IgD-negative memory B cell (primary cell): ENCODE measurements around the gene TBX10. TPM values are rescaled to one million over a fixed set of nuclear protein-coding genes. Genes with fewer than 3 reads are reported as not detected.
"Not testable (repeated sequence)": the region's sequence is repeated elsewhere in the genome, so short reads cannot be mapped to it uniquely, and the experiment has no call there.

ENCODE experiments used
- H3K27ac Mint-ChIP-seq, 3 donors: one replicate each; pipeline ENCODE4 v1.8.0; 2020 to 2022; ENCODE audit warnings: mild to moderate bottlenecking in 3 of 3, mixed read lengths in 3 of 3, moderate library complexity in 1 of 3
- H3K27me3 Mint-ChIP-seq: one replicate; pipeline ENCODE4 v1.8.0; 2021; ENCODE audit warnings: mixed read lengths
- H3K36me3 Mint-ChIP-seq: one replicate; pipeline ENCODE4 v1.8.0; 2020; ENCODE audit warnings: mild to moderate bottlenecking, mixed read lengths
- H3K4me1 Mint-ChIP-seq, 3 donors: one replicate each; pipeline ENCODE4 v1.8.0; 2020 to 2022; ENCODE audit warnings: mixed read lengths in 3 of 3, mild to moderate bottlenecking in 1 of 3
- H3K4me3 Mint-ChIP-seq, 4 donors: one replicate each; pipeline ENCODE4 v1.8.0; 2020 to 2022; ENCODE audit warnings: mild to moderate bottlenecking in 4 of 4, mixed read lengths in 4 of 4, moderate library complexity in 3 of 4
- H3K9me3 Mint-ChIP-seq, 3 donors: one replicate each; pipeline ENCODE4 v1.8.0; 2020 to 2021; ENCODE audit warnings: mixed read lengths in 3 of 3, mild to moderate bottlenecking in 1 of 3
- polyA plus RNA-seq: library from polyadenylated mRNA; unstranded; fragments of 300-500 nt; fragmentation: Illumina TruSeq; gene quantifications from one replicate; pipeline ENCODE4 v1.2.3, GENCODE V29; 2021

The TBX10 gene
- polyA plus RNA-seq, 1 donor from 2014 or later, result not detected

GRCh38 chr11:67612751-67613150 is 26.8 kb downstream of the TBX10 start:
- H3K36me3 Mint-ChIP-seq, result peaks cover 10% of the 10 kb centered on the region
- H3K9me3 Mint-ChIP-seq, result no peaks in the 10 kb centered on the region
- H3K27me3 Mint-ChIP-seq, result peaks cover 1% of the 10 kb centered on the region
- H3K4me1 Mint-ChIP-seq, result peaks cover 12 to 16% (median 14%) of the 10 kb centered on the region in 3 donors
- peak overlapping the region in 1 of 3 donors; percentile 87 for H3K27ac Mint-ChIP-seq
- peak overlapping the region in 2 of 4 donors; percentile 32 to 66 for H3K4me3 Mint-ChIP-seq

- peaks cover 12 to 19% (median 18%) of the 10 kb centered on the region in 3 donors for H3K4me1 Mint-ChIP-seq
- peak overlapping the region in 1 of 3 donors; percentile 80 for H3K27ac Mint-ChIP-seq
- peaks cover 10% of the 10 kb centered on the region for H3K36me3 Mint-ChIP-seq
- no peaks in the 10 kb centered on the region for H3K9me3 Mint-ChIP-seq
- H3K4me3 Mint-ChIP-seq, result peak overlapping the region in 2 of 4 donors; percentile 28 to 66
- peaks cover 1% of the 10 kb centered on the region for H3K27me3 Mint-ChIP-seq
These were observed 27.6 kb downstream of the TBX10 start for GRCh38 chr11:67611704-67612587.

- no peak overlapping the region for H3K27ac Mint-ChIP-seq
- peak overlapping the region in 1 of 4 donors; percentile 6 for H3K4me3 Mint-ChIP-seq
- H3K9me3 Mint-ChIP-seq, result no peaks in the 10 kb centered on the region
- H3K36me3 Mint-ChIP-seq, result peaks cover 10% of the 10 kb centered on the region
- peaks cover under 1% of the 10 kb centered on the region for H3K27me3 Mint-ChIP-seq
- H3K4me1 Mint-ChIP-seq, result peaks cover 18 to 19% (median 19%) of the 10 kb centered on the region in 3 donors
These were observed 28.4 kb downstream of the TBX10 start for GRCh38 chr11:67611165-67611564.

- Mint-ChIP-seq H3K4me1 (peaks cover 18 to 21% (median 19%) of the 10 kb centered on the region in 3 donors), H3K9me3 (no peaks in the 10 kb centered on the region), H3K27ac (peak overlapping the region in 1 of 3 donors; percentile 56)
These were observed 29.2 kb downstream of the TBX10 start for GRCh38 chr11:67610302-67610868.

GRCh38 chr11:67609316-67609715 is 30.2 kb downstream of the TBX10 start:
- H3K4me1 Mint-ChIP-seq, result peaks cover 15 to 19% (median 16%) of the 10 kb centered on the region in 3 donors
- H3K9me3 Mint-ChIP-seq, result no peaks in the 10 kb centered on the region
- peak overlapping the region in 1 of 4 donors; percentile 41 for H3K4me3 Mint-ChIP-seq
- peaks cover 9% of the 10 kb centered on the region for H3K27me3 Mint-ChIP-seq
- peak overlapping the region in 2 of 3 donors; percentile 37 to 50 for H3K27ac Mint-ChIP-seq
- peaks cover 10% of the 10 kb centered on the region for H3K36me3 Mint-ChIP-seq

More at GRCh38 chr11:67610302-67610868, 29.2 kb downstream of the TBX10 start:
- Mint-ChIP-seq H3K4me3 (peak overlapping the region in 1 of 4 donors; percentile 6), H3K36me3 (peaks cover 10% of the 10 kb centered on the region), H3K27me3 (no peaks in the 10 kb centered on the region)

- H3K4me1 Mint-ChIP-seq, result peaks cover 9 to 14% (median 11%) of the 10 kb centered on the region in 3 donors
- no peaks in the 10 kb centered on the region for H3K9me3 Mint-ChIP-seq
- peak overlapping the region in 2 of 3 donors; percentile 50 to 62 for H3K27ac Mint-ChIP-seq
- H3K27me3 Mint-ChIP-seq, result peaks cover 12% of the 10 kb centered on the region
- H3K36me3 Mint-ChIP-seq, result peaks cover 10% of the 10 kb centered on the region
- H3K4me3 Mint-ChIP-seq, result peak overlapping the region; percentile 52 to 93 (median 75)
These were observed 31.1 kb downstream of the TBX10 start for GRCh38 chr11:67608486-67608885.

GRCh38 chr11:67607507-67607906 is 32.1 kb downstream of the TBX10 start:
- peak overlapping the region; percentile 46 to 83 (median 74) for H3K27ac Mint-ChIP-seq
- peaks cover 9% of the 10 kb centered on the region for H3K36me3 Mint-ChIP-seq
- H3K4me3 Mint-ChIP-seq, result peak overlapping the region; percentile 87 to 98 (median 94)

GRCh38 chr11:67606492-67607295 is 32.9 kb downstream of the TBX10 start, which contains the start of gene NDUFV1:
NDUFV1 (plus strand) TSS chr11:67606936; CDS start chr11:67607005, 69 bp downstream.
- H3K27ac Mint-ChIP-seq, result peak within 1 kb of the TSS; percentile 69 to 83 (median 74)
- H3K9me3 Mint-ChIP-seq, result no peaks in the 10 kb centered on the region
- peaks cover 5 to 13% (median 10%) of the 10 kb centered on the region in 3 donors for H3K4me1 Mint-ChIP-seq
- H3K27me3 Mint-ChIP-seq, result peaks cover 12% of the 10 kb centered on the region
- peaks cover 4% of the 10 kb centered on the region for H3K36me3 Mint-ChIP-seq
- peak within 1 kb of the TSS; percentile 87 to 98 (median 94) for H3K4me3 Mint-ChIP-seq

More at GRCh38 chr11:67607507-67607906, 32.1 kb downstream of the TBX10 start:
- no peaks in the 10 kb centered on the region for H3K9me3 Mint-ChIP-seq
- peaks cover 12% of the 10 kb centered on the region for H3K27me3 Mint-ChIP-seq
- peaks cover 6 to 13% (median 9%) of the 10 kb centered on the region in 3 donors for H3K4me1 Mint-ChIP-seq

- Mint-ChIP-seq H3K9me3 (no peaks in the 10 kb centered on the region), H3K4me3 (peak overlapping the region; percentile 87 to 98 (median 94)), H3K27ac (peak overlapping the region; percentile 43 to 83 (median 69)), H3K4me1 (peaks cover 7 to 15% (median 13%) of the 10 kb centered on the region in 3 donors), H3K36me3 (peaks cover 4% of the 10 kb centered on the region), H3K27me3 (peaks cover 12% of the 10 kb centered on the region)
These were observed 33.5 kb downstream of the TBX10 start for GRCh38 chr11:67606093-67606491.

- Mint-ChIP-seq H3K27ac (peak overlapping the region in 1 of 3 donors; percentile 43), H3K4me3 (peak overlapping the region; percentile 63 to 89 (median 80)), H3K4me1 (peaks cover 13 to 22% (median 20%) of the 10 kb centered on the region in 3 donors), H3K36me3 (peaks cover 4% of the 10 kb centered on the region), H3K9me3 (no peaks in the 10 kb centered on the region), H3K27me3 (peaks cover 16% of the 10 kb centered on the region)
These were observed 34.1 kb downstream of the TBX10 start for GRCh38 chr11:67605231-67606011.

- peak overlapping the region in 1 of 3 donors; percentile 93 for H3K27ac Mint-ChIP-seq
- H3K9me3 Mint-ChIP-seq, result no peaks in the 10 kb centered on the region
- peaks cover 18 to 28% (median 26%) of the 10 kb centered on the region in 3 donors for H3K4me1 Mint-ChIP-seq
- H3K4me3 Mint-ChIP-seq, result peak overlapping the region in 3 of 4 donors; percentile 8 to 81 (median 41)
- H3K36me3 Mint-ChIP-seq, result peaks cover 4% of the 10 kb centered on the region
- peaks cover 17% of the 10 kb centered on the region for H3K27me3 Mint-ChIP-seq
These were observed 34.7 kb downstream of the TBX10 start for GRCh38 chr11:67604815-67605214.

- peaks cover 20 to 30% (median 28%) of the 10 kb centered on the region in 3 donors for H3K4me1 Mint-ChIP-seq
- H3K9me3 Mint-ChIP-seq, H3K36me3 Mint-ChIP-seq: not testable (repeated sequence)
- peak overlapping the region in 1 of 4 donors; percentile 81 for H3K4me3 Mint-ChIP-seq
- peak overlapping the region in 1 of 3 donors; percentile 93 for H3K27ac Mint-ChIP-seq
- peaks cover 17% of the 10 kb centered on the region for H3K27me3 Mint-ChIP-seq
These were observed 35.4 kb downstream of the TBX10 start for GRCh38 chr11:67604119-67604518.

- Mint-ChIP-seq H3K27ac (peak overlapping the region in 2 of 3 donors; percentile 71 to 78), H3K27me3 (peaks cover 17% of the 10 kb centered on the region), H3K4me3 (peak overlapping the region in 2 of 4 donors; percentile 60 to 65), H3K4me1 (peaks cover 17 to 23% (median 18%) of the 10 kb centered on the region in 3 donors), H3K36me3 (peaks cover 1% of the 10 kb centered on the region), H3K9me3 (no peaks in the 10 kb centered on the region)
These were observed 38.5 kb downstream of the TBX10 start for GRCh38 chr11:67601098-67601497.
